Osteocyte (in vitro differentiated cells): Measurements from ENCODE around the gene DDX51. TPM values are rescaled to one million over a fixed set of nuclear protein-coding genes. Genes with fewer than 3 reads are reported as not detected.

Experiments
- DNase-seq: peaks from one replicate; pipeline ENCODE4 v3.0.0; 2021; ENCODE audit warnings: mixed read lengths; ENCODE audit not compliant: unreplicated experiment; ENCODE audit errors: extremely low spot score
- H3K27ac Mint-ChIP-seq: one replicate; pipeline ENCODE4 v1.8.0; 2021; ENCODE audit warnings: mild to moderate bottlenecking, mixed read lengths; ENCODE audit not compliant: unreplicated experiment
- H3K27me3 Mint-ChIP-seq: one replicate; pipeline ENCODE4 v1.8.0; 2021; ENCODE audit warnings: mixed read lengths; ENCODE audit not compliant: unreplicated experiment
- H3K36me3 Mint-ChIP-seq: one replicate; pipeline ENCODE4 v1.8.0; 2021; ENCODE audit warnings: mixed read lengths; ENCODE audit not compliant: unreplicated experiment
- H3K4me1 Mint-ChIP-seq: one replicate; pipeline ENCODE4 v1.8.0; 2021; ENCODE audit warnings: mixed read lengths; ENCODE audit not compliant: unreplicated experiment
- H3K4me3 Mint-ChIP-seq: one replicate; pipeline ENCODE4 v1.8.0; 2021; ENCODE audit warnings: mild to moderate bottlenecking, moderate library complexity, mixed read lengths; ENCODE audit not compliant: unreplicated experiment
- H3K9me3 Mint-ChIP-seq: one replicate; pipeline ENCODE4 v1.8.0; 2021; ENCODE audit warnings: mixed read lengths; ENCODE audit not compliant: unreplicated experiment
- CTCF ChIP-seq: fragments of 200-600 bp; sonication (generic); IDR thresholded peaks from 2 replicates; pipeline ENCODE4 v1.5.0; 2021; ENCODE audit warnings: antibody characterized with exemption, mild to moderate bottlenecking, moderate library complexity
- total RNA-seq: library from RNA; stranded (reverse); gene quantifications from 2 replicates; pipeline ENCODE4 v1.2.1, GENCODE V29; 2021

The DDX51 gene
- total RNA-seq, 1 donor from 2014 or later = 17.7 TPM

GRCh38 chr12:132133952-132134652, 10.0 kb downstream of the DDX51 start:
- TF ChIP-seq CTCF = no peak
- Mint-ChIP-seq H3K4me1 (no peaks in the 10 kb centered on the region), H3K4me3 (no peak overlapping the region), H3K27me3 (no peaks in the 10 kb centered on the region), H3K36me3 (peaks cover 12% of the 10 kb centered on the region), H3K9me3 (no peaks in the 10 kb centered on the region), H3K27ac (no peak overlapping the region)
- no peak for DNase-seq

DNA sequence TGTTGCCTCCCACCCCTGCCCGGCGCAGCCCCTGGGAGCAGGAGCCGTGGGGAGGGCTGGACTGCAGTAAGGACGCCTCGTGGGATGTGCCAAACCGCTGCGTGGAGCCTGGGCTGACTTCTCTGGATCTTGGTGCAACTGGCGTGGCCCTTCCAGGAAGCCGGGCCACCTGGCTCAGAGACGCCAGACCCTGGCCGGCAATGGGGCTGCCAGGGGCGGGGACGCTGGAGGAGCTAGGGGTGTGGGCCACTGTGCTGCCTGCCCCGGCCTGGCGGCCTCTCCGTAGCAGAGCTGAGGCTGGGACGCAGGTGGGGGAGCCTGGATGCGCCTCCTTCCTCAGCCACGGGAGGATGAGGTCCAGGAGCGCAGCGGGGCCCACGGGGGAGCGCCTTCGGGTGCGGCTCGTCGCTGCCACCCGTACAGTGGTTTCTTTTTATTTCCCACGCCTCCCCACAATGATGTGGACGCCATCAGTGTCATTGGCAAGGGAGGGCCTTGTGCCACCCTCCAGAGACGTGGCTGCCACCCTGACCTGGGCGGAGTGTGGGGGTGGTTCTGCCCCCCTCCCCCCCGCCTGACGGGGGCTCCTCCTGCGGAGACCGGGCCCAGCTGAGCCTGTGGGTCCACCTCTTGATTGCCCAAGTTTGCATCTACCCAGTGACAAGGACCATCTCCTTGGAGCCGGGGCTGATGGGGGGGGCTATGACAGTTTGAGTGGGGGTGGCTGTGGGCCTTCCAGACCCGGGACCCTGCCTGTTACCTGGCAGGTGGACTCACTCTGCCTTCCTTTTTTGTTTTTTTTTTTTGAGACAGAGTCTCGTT, 11.3 kb downstream of the DDX51 start:
- DNase-seq = no peak
- peaks cover 8% of the 10 kb centered on the region for H3K9me3 Mint-ChIP-seq
- no peak overlapping the region for H3K27ac Mint-ChIP-seq
- no peak for TF ChIP-seq CTCF
- no peaks in the 10 kb centered on the region for H3K4me1 Mint-ChIP-seq
- no peak overlapping the region for H3K4me3 Mint-ChIP-seq
- H3K36me3 Mint-ChIP-seq = peaks cover 20% of the 10 kb centered on the region
- no peaks in the 10 kb centered on the region for H3K27me3 Mint-ChIP-seq

DNA sequence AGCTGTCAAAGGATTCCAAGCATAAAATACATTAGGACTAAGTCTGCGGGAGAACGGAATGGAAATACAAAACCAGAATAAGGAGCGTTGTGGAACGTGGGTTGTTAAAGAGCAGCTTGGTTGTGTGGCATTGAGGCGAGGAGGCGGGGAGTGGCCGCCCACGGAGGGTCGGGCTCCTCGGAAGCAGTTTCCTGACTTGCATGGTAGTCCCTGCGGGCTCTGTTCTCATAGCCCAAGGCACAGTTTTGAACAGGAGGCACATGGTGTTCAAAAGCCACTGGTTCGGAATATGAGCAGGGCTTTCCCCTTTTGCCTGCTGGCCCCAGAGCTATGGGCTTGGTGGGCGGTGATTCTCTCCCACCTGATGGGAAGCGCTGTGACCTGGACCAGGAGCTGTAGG, 12.2 kb downstream of the DDX51 start:
- Mint-ChIP-seq H3K27me3 (no peaks in the 10 kb centered on the region), H3K36me3 (peaks cover 29% of the 10 kb centered on the region), H3K27ac (no peak overlapping the region), H3K4me1 (no peaks in the 10 kb centered on the region), H3K4me3 (no peak overlapping the region), H3K9me3 (peaks cover 8% of the 10 kb centered on the region)
- no peak for DNase-seq
- TF ChIP-seq CTCF = no peak

DNA sequence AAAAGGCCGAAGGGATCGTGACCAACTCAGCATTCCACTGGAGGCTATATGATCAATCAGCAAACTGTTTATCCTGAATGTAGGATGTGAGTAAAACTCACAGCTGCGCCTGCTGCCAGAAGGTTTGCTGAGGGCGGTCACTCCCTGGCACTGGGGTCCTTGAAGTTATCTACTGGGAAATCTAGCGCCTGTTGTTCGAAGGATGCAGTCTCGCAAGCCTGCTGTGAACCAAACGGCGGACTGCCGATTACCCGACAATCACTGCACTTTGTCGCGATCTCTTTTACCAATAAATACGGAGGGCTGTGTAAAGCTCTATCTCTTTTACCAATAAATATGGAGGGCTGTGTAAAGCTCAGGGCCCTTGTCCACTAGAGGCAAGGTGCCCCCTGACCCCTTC, 12.9 kb downstream of the DDX51 start:
- DNase-seq = no peak
- Mint-ChIP-seq H3K36me3 (peaks cover 36% of the 10 kb centered on the region), H3K4me3 (no peak overlapping the region), H3K27ac (no peak overlapping the region), H3K9me3 (peaks cover 8% of the 10 kb centered on the region), H3K27me3 (no peaks in the 10 kb centered on the region), H3K4me1 (no peaks in the 10 kb centered on the region)
- TF ChIP-seq CTCF = no peak

DNA sequence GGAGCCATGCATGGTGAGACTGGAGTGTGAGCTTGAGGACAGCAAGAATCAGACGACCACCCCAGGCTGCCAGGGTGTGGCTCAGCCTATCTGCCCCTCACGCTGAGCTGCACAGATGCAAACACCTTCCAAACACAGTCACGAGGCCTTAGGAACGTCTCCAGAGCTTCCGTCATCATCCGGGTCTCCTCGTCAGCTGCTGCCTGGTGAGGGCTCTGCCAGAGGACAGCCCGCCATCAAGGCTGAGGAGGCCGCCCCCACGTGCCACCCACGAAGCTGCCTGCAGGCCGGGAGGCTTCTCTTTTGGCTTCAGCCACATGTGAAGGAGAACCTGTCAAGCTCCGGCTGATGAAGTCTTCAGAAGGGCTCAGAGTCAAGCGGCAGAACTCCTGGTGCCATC, 13.4 kb downstream of the DDX51 start:
- Mint-ChIP-seq H3K27ac (no peak overlapping the region), H3K27me3 (no peaks in the 10 kb centered on the region), H3K9me3 (peaks cover 8% of the 10 kb centered on the region), H3K4me3 (no peak overlapping the region), H3K36me3 (peaks cover 40% of the 10 kb centered on the region), H3K4me1 (no peaks in the 10 kb centered on the region)
- TF ChIP-seq CTCF = no peak
- no peak for DNase-seq
